Keratinocyte (primary cell): ENCODE data around the gene LMO3. TPM values are rescaled to one million over a fixed set of nuclear protein-coding genes. Genes with fewer than 3 reads are reported as not detected.

Source experiments
- DNase-seq: peaks from one replicate; pipeline ENCODE4 v3.0.0-alpha.2; 2011; ENCODE audit warnings: low read depth, missing footprints, low spot score
- FAIRE-seq: peaks from 2 replicates; lab custom pipeline; 2011; peaks lifted over from hg19 to GRCh38; lab: Jason Lieb, UNC
- H2AFZ ChIP-seq: 2 replicates; pipeline ENCODE4 v1.6.0; 2012; ENCODE audit warnings: low read length, control low read depth, inconsistent platforms; ENCODE audit not compliant: control insufficient read depth
- H3K27ac ChIP-seq: 2 replicates; pipeline ENCODE4 v1.5.1; 2011; ENCODE audit warnings: low read length; ENCODE audit not compliant: control insufficient read depth, insufficient read depth
- H3K27me3 ChIP-seq: 3 replicates; pipeline ENCODE4 v1.6.0; 2011; ENCODE audit warnings: low read length; ENCODE audit not compliant: control insufficient read depth, insufficient read depth; ENCODE audit errors: extremely low read depth
- H3K36me3 ChIP-seq, 2 experiments: 2 replicates in 1 of 2; 3 replicates in 1 of 2; pipeline ENCODE4 v1.5.1; 2011; ENCODE audit warnings: low read length in 2 of 2, mild to moderate bottlenecking in 1 of 2; ENCODE audit not compliant: control insufficient read depth in 2 of 2, insufficient read depth in 2 of 2; ENCODE audit errors: extremely low read depth in 1 of 2
- H3K4me1 ChIP-seq: 3 replicates; pipeline ENCODE4 v1.5.1; 2011; ENCODE audit warnings: low read length; ENCODE audit not compliant: control insufficient read depth, insufficient read depth; ENCODE audit errors: extremely low read depth
- H3K4me2 ChIP-seq: 3 replicates; pipeline ENCODE4 v1.6.0; 2011; ENCODE audit warnings: low read depth, low read length; ENCODE audit not compliant: control insufficient read depth, insufficient read depth; ENCODE audit errors: extremely low read depth
- H3K4me3 ChIP-seq, 3 experiments: fragments of 200-600 bp in 1 of 3; sonication (generic) in 1 of 3; 2 replicates in 2 of 3; 3 replicates in 1 of 3; pipeline ENCODE4 v1.5.1; 2011 to 2016; ENCODE audit warnings: low read length in 3 of 3, mild to moderate bottlenecking in 3 of 3, control low read depth in 2 of 3, inconsistent platforms in 1 of 3, low read depth in 1 of 3, mixed read lengths in 1 of 3, mixed run types in 1 of 3, moderate library complexity in 1 of 3; ENCODE audit not compliant: control insufficient read depth in 2 of 3, insufficient read depth in 2 of 3; ENCODE audit errors: extremely low read depth in 1 of 3
- H3K79me2 ChIP-seq: 2 replicates; pipeline ENCODE4 v1.6.0; 2012; ENCODE audit warnings: low read length; ENCODE audit not compliant: control insufficient read depth, insufficient read depth
- H3K9ac ChIP-seq: 3 replicates; pipeline ENCODE4 v1.6.0; 2011; ENCODE audit warnings: low read length; ENCODE audit not compliant: control insufficient read depth, insufficient read depth; ENCODE audit errors: extremely low read depth
- H3K9me1 ChIP-seq: 3 replicates; pipeline ENCODE4 v1.6.0; 2011; ENCODE audit warnings: low read length; ENCODE audit not compliant: control insufficient read depth, insufficient read depth; ENCODE audit errors: extremely low read depth
- H3K9me3 ChIP-seq: 2 replicates; pipeline ENCODE4 v1.5.1; 2012; ENCODE audit warnings: low read depth, low read length; ENCODE audit not compliant: control insufficient read depth
- H4K20me1 ChIP-seq: 3 replicates; pipeline ENCODE4 v1.6.0; 2011; ENCODE audit warnings: low read length; ENCODE audit not compliant: control insufficient read depth, insufficient read depth; ENCODE audit errors: extremely low read depth
- EZH2 ChIP-seq: IDR thresholded peaks from one replicate; pipeline ENCODE4 v1.6.1; 2012; ENCODE audit warnings: inconsistent platforms, mild to moderate bottlenecking, low read length, moderate library complexity
- dilution Hi-C: fragments of 300-500 bp; cut with MboI; formaldehyde crosslinking; loops from one replicate; pipeline ENCODE4 v1.7.0; 2020; ENCODE audit warnings: low sequenced_read_pairs; ENCODE audit not compliant: extremely low pct_ligation_motif_present
- polyA plus RNA-seq, 5 experiments: library from polyadenylated mRNA; depleted of rRNA in 3 of 5; stranded (reverse) in 3 of 5; stranded (forward) in 1 of 5; unstranded in 1 of 5; fragments of >200 nt; gene quantifications; 1 replicate in 1 of 5; 2 replicates in 3 of 5; 3 replicates in 1 of 5; pipeline versions ENCODE4 v1.2.1 to v1.2.3, GENCODE V29; 2011 to 2012; ENCODE audit warnings: missing spikeins in 2 of 5, low read depth in 1 of 5, low replicate concordance in 1 of 5
- TF ChIP-seq, protein P1 (sequence below), 3 experiments: IDR thresholded peaks in 1 of 3; conservative IDR thresholded peaks in 1 of 3; optimal IDR thresholded peaks in 1 of 3; 2 replicates in 2 of 3; 3 replicates in 1 of 3; pipeline versions ENCODE3 to v1.5.1; 2011; ENCODE audit warnings: low read length in 3 of 3, mild to moderate bottlenecking in 3 of 3, moderate library complexity in 2 of 3, control low read depth in 1 of 3, inconsistent platforms in 1 of 3; ENCODE audit not compliant: insufficient read depth in 2 of 3; ENCODE audit errors: extremely low read depth in 1 of 3

Gene LMO3
- polyA plus RNA-seq, 1 donor (not counting 4 experiments of a cell fraction or from before 2014, with no cell fraction given) = not detected

DNA sequence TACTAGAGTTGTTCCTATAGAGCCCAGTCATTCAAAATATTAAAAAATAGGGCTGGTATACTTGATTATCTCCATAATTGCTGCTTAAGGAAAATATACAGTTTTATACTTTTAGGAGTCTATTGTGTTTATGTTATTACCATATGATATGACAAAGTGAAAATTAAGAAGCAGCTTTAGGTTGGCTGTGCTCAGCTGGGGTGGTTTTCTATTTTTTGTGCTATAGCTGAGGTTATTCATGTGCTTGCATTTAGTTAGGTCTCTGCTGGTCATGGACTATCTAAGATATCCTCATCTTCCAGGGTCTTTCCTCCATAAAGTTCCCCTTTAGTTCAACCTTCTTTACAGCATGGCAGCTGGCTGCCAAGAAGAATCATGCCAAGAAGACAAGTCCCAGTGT lies 13.6 kb upstream of the LMO3 start:
- Histone ChIP-seq H3K4me3 (no peak overlapping the region), H3K9me1 (no peaks in the 10 kb centered on the region), H3K4me2 (no peak overlapping the region), H3K4me1 (no peaks in the 10 kb centered on the region), H3K27me3 (no peaks in the 10 kb centered on the region), H3K36me3 (no peaks in the 10 kb centered on the region), H3K79me2 (no peaks in the 10 kb centered on the region), H2AFZ (no peak overlapping the region), H4K20me1 (no peaks in the 10 kb centered on the region), H3K9me3 (no peaks in the 10 kb centered on the region), H3K9ac (no peak overlapping the region), H3K27ac (no peak overlapping the region)
- FAIRE-seq = no peak
- DNase-seq = no peak
- TF ChIP-seq EZH2 = no peak
- TF ChIP-seq, protein P1, sequence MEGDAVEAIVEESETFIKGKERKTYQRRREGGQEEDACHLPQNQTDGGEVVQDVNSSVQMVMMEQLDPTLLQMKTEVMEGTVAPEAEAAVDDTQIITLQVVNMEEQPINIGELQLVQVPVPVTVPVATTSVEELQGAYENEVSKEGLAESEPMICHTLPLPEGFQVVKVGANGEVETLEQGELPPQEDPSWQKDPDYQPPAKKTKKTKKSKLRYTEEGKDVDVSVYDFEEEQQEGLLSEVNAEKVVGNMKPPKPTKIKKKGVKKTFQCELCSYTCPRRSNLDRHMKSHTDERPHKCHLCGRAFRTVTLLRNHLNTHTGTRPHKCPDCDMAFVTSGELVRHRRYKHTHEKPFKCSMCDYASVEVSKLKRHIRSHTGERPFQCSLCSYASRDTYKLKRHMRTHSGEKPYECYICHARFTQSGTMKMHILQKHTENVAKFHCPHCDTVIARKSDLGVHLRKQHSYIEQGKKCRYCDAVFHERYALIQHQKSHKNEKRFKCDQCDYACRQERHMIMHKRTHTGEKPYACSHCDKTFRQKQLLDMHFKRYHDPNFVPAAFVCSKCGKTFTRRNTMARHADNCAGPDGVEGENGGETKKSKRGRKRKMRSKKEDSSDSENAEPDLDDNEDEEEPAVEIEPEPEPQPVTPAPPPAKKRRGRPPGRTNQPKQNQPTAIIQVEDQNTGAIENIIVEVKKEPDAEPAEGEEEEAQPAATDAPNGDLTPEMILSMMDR (optimal IDR thresholded peaks at IDR 0.05 in 1 of 3, IDR thresholded peaks at IDR 0.05 in 1 of 3, conservative IDR thresholded peaks at IDR 0.05 in 1 of 3; ENCODE audit: extremely low read depth in 1 of 3, insufficient read depth in 2 of 3, low read length in 3 of 3) = no peak
- dilution Hi-C loops = no loop called here

DNA sequence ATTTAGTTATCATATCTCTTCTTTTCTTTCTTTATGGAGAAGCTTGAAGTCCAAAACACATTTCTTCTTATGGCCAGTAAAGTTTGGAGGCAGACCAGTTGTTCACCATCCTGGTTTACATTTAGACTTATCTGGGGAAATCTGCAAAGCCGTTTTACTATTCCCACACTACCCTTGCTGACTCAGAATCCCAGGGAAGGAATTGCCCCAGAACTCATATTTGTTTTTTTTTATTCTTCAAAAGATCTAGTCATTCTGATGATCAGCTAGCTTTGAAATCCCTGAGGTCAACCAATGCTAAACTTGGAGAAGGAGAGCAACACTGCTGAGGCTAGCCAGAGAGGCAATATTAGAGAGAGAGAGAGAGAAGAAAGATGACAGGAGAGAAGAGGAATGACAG lies 12.3 kb upstream of the LMO3 start:
- Histone ChIP-seq H3K27me3 (no peaks in the 10 kb centered on the region), H3K79me2 (no peaks in the 10 kb centered on the region), H3K4me2 (no peak overlapping the region), H4K20me1 (no peaks in the 10 kb centered on the region), H3K27ac (no peak overlapping the region), H3K4me3 (no peak overlapping the region), H3K36me3 (no peaks in the 10 kb centered on the region), H3K9me3 (no peaks in the 10 kb centered on the region), H2AFZ (no peak overlapping the region), H3K4me1 (no peaks in the 10 kb centered on the region), H3K9me1 (no peaks in the 10 kb centered on the region), H3K9ac (no peak overlapping the region)
- dilution Hi-C loops = no loop called here
- TF ChIP-seq, protein P1 (optimal IDR thresholded peaks at IDR 0.05 in 1 of 3, IDR thresholded peaks at IDR 0.05 in 1 of 3, conservative IDR thresholded peaks at IDR 0.05 in 1 of 3; ENCODE audit: extremely low read depth in 1 of 3, insufficient read depth in 2 of 3, low read length in 3 of 3) = no peak
- TF ChIP-seq EZH2 = no peak
- DNase-seq (no peak), FAIRE-seq (no peak)
